GM12891 (cell line): ENCODE results near the gene LYSMD4.

Experiments
- PAX5 ChIP-seq: IDR thresholded peaks from 2 replicates; pipeline ENCODE4 v1.6.1; 2011; ENCODE audit warnings: low read length, moderate library complexity, mild to moderate bottlenecking; ENCODE audit not compliant: insufficient read depth, severe bottlenecking
- POLR2A ChIP-seq: IDR thresholded peaks from 2 replicates; pipeline ENCODE4 v1.6.1; 2011; ENCODE audit warnings: low read depth, low read length, control low read depth
- POLR2AphosphoS5 ChIP-seq: IDR thresholded peaks from 2 replicates; pipeline ENCODE4 v1.6.1; 2011; ENCODE audit warnings: low read depth, low read length, control low read depth
- SPI1 ChIP-seq: IDR thresholded peaks from 2 replicates; pipeline ENCODE4 v1.6.1; 2011; ENCODE audit warnings: low read depth, low read length, control low read depth
- TAF1 ChIP-seq: IDR thresholded peaks from 2 replicates; pipeline ENCODE4 v1.6.1; 2011; ENCODE audit warnings: low read depth, low read length, control low read depth

- TF ChIP-seq POLR2A = no peak
- no peak for TF ChIP-seq POLR2AphosphoS5
- TF ChIP-seq PAX5 = no peak
- TF ChIP-seq TAF1 = no peak
- no peak for TF ChIP-seq SPI1
These were observed 1.7 kb downstream of the LYSMD4 start for GRCh38 chr15:99731336-99732123.
